HL-60 (cell line): Measurements from ENCODE around the gene ALS2CL.

Source experiments
- DNase-seq, 2 experiments: peaks; one replicate each; pipeline ENCODE4 v3.0.0-alpha.2; 2010 to 2020; ENCODE audit warnings: low read depth in 1 of 2, low spot score in 1 of 2
- H3K27ac ChIP-seq: fragments of 250-450 bp; sonication (Bioruptor Pico); replicated peaks from 2 replicates; pipeline ENCODE4 v1.5.1; 2020; ENCODE audit warnings: mild to moderate bottlenecking, moderate library complexity
- H3K27me3 ChIP-seq: fragments of 250-450 bp; sonication (Bioruptor Pico); 2 replicates; pipeline ENCODE4 v1.5.1; 2021; ENCODE audit warnings: mild to moderate bottlenecking, moderate library complexity; ENCODE audit not compliant: insufficient read depth, poor library complexity, severe bottlenecking
- H3K4me3 ChIP-seq: replicated peaks from 2 replicates; pipeline ENCODE4 v1.5.1; 2011; ENCODE audit warnings: mild to moderate bottlenecking, control low read depth, low read length; ENCODE audit not compliant: insufficient read depth
- GABPA ChIP-seq: IDR thresholded peaks from 2 replicates; pipeline ENCODE4 v1.6.1; 2012; ENCODE audit warnings: low read depth
- POLR2AphosphoS5 ChIP-seq: IDR thresholded peaks from 2 replicates; pipeline ENCODE4 v1.6.1; 2012; ENCODE audit warnings: low read depth
- SPI1 ChIP-seq: IDR thresholded peaks from 2 replicates; pipeline ENCODE4 v1.6.1; 2012; ENCODE audit warnings: low read depth, mild to moderate bottlenecking, borderline replicate concordance
- TF ChIP-seq, protein P1 (sequence below): IDR thresholded peaks from 2 replicates; pipeline ENCODE4 v1.6.1; 2012; ENCODE audit warnings: low read depth; ENCODE audit not compliant: insufficient replicate concordance
- TF ChIP-seq, protein P2 (sequence below): IDR thresholded peaks from one replicate; pipeline ENCODE4 v1.5.1; 2011; ENCODE audit warnings: low read length, control low read depth, inconsistent platforms; ENCODE audit not compliant: insufficient read depth

Gene ALS2CL

DNA sequence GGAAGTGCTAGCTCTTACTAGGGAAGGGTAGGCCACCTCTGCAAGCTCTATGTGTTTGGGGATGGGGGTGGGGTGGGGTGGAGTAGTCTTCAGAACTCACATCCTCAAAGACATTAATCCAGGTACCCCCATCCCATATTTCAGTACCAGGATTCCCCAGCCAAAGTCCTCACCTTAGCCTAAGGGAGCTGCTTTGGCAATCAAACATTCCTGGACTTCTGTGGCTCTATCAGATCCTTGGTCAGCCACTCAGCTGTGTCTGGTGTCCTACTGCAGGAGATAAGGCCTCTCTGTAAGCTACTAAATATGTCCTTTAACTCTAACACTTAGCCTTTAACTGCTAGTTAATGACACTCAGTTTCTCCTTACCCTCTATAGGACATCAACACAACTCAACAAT is 54.3 kb downstream of the ALS2CL start:
- no peak for DNase-seq
- no peak overlapping the region for H3K4me3 ChIP-seq
- no peaks in the 10 kb centered on the region for H3K27me3 ChIP-seq
- TF ChIP-seq POLR2AphosphoS5 (no peak), SPI1 (no peak), GABPA (no peak)
- TF ChIP-seq, protein P1, sequence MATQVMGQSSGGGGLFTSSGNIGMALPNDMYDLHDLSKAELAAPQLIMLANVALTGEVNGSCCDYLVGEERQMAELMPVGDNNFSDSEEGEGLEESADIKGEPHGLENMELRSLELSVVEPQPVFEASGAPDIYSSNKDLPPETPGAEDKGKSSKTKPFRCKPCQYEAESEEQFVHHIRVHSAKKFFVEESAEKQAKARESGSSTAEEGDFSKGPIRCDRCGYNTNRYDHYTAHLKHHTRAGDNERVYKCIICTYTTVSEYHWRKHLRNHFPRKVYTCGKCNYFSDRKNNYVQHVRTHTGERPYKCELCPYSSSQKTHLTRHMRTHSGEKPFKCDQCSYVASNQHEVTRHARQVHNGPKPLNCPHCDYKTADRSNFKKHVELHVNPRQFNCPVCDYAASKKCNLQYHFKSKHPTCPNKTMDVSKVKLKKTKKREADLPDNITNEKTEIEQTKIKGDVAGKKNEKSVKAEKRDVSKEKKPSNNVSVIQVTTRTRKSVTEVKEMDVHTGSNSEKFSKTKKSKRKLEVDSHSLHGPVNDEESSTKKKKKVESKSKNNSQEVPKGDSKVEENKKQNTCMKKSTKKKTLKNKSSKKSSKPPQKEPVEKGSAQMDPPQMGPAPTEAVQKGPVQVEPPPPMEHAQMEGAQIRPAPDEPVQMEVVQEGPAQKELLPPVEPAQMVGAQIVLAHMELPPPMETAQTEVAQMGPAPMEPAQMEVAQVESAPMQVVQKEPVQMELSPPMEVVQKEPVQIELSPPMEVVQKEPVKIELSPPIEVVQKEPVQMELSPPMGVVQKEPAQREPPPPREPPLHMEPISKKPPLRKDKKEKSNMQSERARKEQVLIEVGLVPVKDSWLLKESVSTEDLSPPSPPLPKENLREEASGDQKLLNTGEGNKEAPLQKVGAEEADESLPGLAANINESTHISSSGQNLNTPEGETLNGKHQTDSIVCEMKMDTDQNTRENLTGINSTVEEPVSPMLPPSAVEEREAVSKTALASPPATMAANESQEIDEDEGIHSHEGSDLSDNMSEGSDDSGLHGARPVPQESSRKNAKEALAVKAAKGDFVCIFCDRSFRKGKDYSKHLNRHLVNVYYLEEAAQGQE, result no peak
- TF ChIP-seq, protein P2, sequence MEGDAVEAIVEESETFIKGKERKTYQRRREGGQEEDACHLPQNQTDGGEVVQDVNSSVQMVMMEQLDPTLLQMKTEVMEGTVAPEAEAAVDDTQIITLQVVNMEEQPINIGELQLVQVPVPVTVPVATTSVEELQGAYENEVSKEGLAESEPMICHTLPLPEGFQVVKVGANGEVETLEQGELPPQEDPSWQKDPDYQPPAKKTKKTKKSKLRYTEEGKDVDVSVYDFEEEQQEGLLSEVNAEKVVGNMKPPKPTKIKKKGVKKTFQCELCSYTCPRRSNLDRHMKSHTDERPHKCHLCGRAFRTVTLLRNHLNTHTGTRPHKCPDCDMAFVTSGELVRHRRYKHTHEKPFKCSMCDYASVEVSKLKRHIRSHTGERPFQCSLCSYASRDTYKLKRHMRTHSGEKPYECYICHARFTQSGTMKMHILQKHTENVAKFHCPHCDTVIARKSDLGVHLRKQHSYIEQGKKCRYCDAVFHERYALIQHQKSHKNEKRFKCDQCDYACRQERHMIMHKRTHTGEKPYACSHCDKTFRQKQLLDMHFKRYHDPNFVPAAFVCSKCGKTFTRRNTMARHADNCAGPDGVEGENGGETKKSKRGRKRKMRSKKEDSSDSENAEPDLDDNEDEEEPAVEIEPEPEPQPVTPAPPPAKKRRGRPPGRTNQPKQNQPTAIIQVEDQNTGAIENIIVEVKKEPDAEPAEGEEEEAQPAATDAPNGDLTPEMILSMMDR, result no peak
- H3K27ac ChIP-seq, result no peak overlapping the region

DNA sequence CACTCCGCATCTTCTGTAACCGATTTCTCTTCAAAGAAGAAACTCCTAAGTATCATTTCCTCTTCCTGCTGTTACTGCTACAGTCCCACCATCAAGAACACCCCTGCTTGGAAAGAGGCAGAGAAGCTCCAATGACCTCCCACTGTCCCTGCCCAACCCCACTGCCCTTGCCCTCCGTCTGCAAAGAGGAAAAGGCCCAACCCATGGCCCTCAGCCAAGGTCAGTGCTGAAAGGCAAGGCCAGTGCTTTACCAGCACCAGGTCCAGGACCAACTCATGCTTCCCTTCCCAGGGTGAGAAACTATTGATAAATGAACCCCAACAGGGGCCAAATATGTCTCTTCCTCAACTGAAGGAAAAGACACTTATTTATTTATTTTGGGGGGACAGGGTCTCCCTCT is 58.6 kb downstream of the ALS2CL start:
- DNase-seq, result no peak
- no peak for TF ChIP-seq POLR2AphosphoS5
- TF ChIP-seq SPI1, result no peak
- TF ChIP-seq GABPA, result no peak
- Histone ChIP-seq H3K4me3 (no peak overlapping the region), H3K27me3 (no peaks in the 10 kb centered on the region), H3K27ac (no peak overlapping the region)

DNA sequence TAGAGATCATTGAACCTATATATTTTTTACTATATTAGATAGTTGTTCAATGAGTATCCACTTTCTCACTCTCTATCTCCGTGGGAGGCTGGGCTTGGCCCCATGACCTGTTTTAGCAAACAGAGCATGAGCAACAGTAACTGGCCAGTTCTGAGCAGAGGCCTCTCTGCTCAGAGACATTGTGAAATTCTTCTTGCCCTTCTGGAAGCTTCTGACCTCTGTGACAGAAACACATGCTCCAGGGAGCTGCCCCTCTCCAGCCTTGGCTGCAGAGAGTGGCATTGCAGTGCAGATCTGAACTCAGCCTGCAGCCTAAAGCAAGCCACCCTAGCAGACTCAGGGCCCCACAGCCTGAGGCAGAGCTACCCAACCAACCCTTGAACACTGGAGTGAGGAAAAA is 60.7 kb downstream of the ALS2CL start:
- no peak overlapping the region for H3K4me3 ChIP-seq
- peak in 1 of 2 experiments; percentile 7 for DNase-seq
- TF ChIP-seq GABPA (no peak), SPI1 (no peak), POLR2AphosphoS5 (no peak)
- TF ChIP-seq, protein P2, result no peak
- TF ChIP-seq, protein P1, result no peak
- no peak overlapping the region for H3K27ac ChIP-seq
- no peaks in the 10 kb centered on the region for H3K27me3 ChIP-seq

DNA sequence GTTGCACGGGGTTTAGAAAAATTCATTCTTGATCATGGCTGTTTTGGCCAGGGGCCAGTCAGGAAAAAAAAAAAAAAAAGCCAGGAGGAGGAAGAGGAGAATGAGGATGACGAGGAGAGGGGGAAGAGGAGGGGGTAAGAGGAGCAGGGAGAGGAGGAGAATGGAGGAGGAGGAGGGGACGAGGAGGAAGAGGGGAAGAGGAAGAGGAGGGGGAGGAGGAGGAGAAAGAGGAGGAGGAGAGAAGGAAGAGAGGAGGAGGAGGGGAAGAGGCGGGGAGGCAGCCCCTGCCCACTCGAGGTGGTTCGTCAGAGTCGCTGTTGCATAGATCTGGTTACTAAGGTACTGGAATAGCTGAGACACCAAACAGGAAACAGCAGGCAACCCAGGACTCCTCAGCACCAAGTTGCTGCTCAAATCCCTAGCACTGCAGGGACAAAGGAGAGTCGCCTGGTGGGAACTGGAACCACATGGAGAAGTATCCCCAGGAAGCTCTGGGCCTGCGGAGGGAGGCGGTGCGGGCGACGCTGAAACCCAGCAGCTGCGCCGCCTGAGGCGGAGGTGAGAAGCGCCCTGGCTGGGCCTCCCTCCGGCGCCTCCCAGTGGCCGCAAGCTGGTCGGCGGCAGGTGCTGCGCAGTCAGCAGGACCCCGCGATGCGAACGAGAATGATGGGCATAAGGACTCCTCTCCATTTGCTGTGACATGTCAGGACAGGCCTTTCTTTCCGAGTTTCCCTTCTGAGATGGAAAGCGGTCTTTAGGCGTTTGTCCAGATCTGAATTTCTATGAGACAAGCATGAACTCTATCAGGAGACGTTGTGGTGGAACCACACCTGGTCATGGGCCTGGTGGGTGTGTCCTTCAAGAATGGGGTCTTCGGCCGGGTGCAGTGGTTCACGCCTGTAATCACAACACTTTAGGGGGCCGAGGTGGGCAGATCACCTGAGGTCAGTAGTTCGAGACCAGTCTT is 63.6 kb downstream of the ALS2CL start:
- H3K27me3 ChIP-seq, result no peaks in the 10 kb centered on the region
- no peak overlapping the region for H3K27ac ChIP-seq
- TF ChIP-seq SPI1, result no peak
- TF ChIP-seq, protein P2, result peak; percentile 97
- H3K4me3 ChIP-seq, result peak overlapping the region; percentile 32
- DNase-seq, result peak; percentile 43 to 65
